Activated CD4-positive, alpha-beta memory T cell treated with anti-CD3 and anti-CD28 coated beads for 36 hours (primary cell): ENCODE results near the gene ADARB2. TPM values are rescaled to one million over a fixed set of nuclear protein-coding genes. Genes with fewer than 3 reads are reported as not detected.

Experiments used
- CTCF ChIA-PET: fragments of 350-600 bp; sonication (Branson Sonifier 250); formaldehyde crosslinking; loops from one replicate; lab custom pipeline; 2021; ENCODE audit warnings: antibody characterized with exemption, inconsistent platforms; lab: Charles Lee
- POLR2A ChIA-PET: fragments of 350-600 bp; sonication (Branson Sonifier 250); formaldehyde crosslinking; loops from one replicate; lab custom pipeline; 2021; ENCODE audit warnings: antibody characterized with exemption; lab: Charles Lee
- DNase-seq: peaks from one replicate; pipeline ENCODE4 v3.0.0-alpha.2; 2020
- H3K27ac Mint-ChIP-seq: one replicate; pipeline ENCODE4 v1.8.0; 2021; ENCODE audit warnings: mixed read lengths
- H3K27me3 Mint-ChIP-seq: one replicate; pipeline ENCODE4 v1.8.0; 2021; ENCODE audit warnings: mixed read lengths
- H3K36me3 Mint-ChIP-seq: one replicate; pipeline ENCODE4 v1.8.0; 2021; ENCODE audit warnings: mixed read lengths
- H3K4me1 Mint-ChIP-seq: one replicate; pipeline ENCODE4 v1.8.0; 2021; ENCODE audit warnings: low read depth, mixed read lengths
- H3K4me3 Mint-ChIP-seq: one replicate; pipeline ENCODE4 v1.8.0; 2021; ENCODE audit warnings: mild to moderate bottlenecking, mixed read lengths
- H3K9me3 Mint-ChIP-seq: one replicate; pipeline ENCODE4 v1.8.0; 2021; ENCODE audit warnings: mixed read lengths
- intact Hi-C: fragments of 100-400 bp; cut with micrococcal nuclease; formaldehyde crosslinking; loops from one replicate; pipeline ENCODE4 v1.15.1; 2023
- total RNA-seq, 2 experiments: library from RNA; stranded (reverse); gene quantifications; one replicate each; pipeline ENCODE4 v1.2.3, GENCODE V29; 2021

The ADARB2 gene
- total RNA-seq, 2 experiments from 2014 or later = 2.2 TPM

GRCh38 chr10:1208366-1209311, 528.7 kb downstream of the ADARB2 start:
- Mint-ChIP-seq H3K4me1 (no peaks in the 10 kb centered on the region), H3K9me3 (no peaks in the 10 kb centered on the region), H3K36me3 (no peaks in the 10 kb centered on the region), H3K27ac (no peak overlapping the region), H3K4me3 (no peak overlapping the region), H3K27me3 (no peaks in the 10 kb centered on the region)
- CTCF ChIA-PET = no interaction called here
- POLR2A ChIA-PET = no interaction called here
- intact Hi-C loops = no loop called here
- DNase-seq = no peak

GRCh38 chr10:1206601-1207000, 530.7 kb downstream of the ADARB2 start:
- Mint-ChIP-seq H3K9me3 (no peaks in the 10 kb centered on the region), H3K4me1 (no peaks in the 10 kb centered on the region), H3K36me3 (no peaks in the 10 kb centered on the region), H3K27ac (no peak overlapping the region), H3K27me3 (peaks cover 2% of the 10 kb centered on the region), H3K4me3 (no peak overlapping the region)
- intact Hi-C loops = no loop called here
- no peak for DNase-seq
- ChIA-PET CTCF (no interaction called here), POLR2A (no interaction called here)

GRCh38 chr10:1206101-1206500, 531.2 kb downstream of the ADARB2 start:
- H3K9me3 Mint-ChIP-seq = no peaks in the 10 kb centered on the region
- intact Hi-C loops = no loop called here
- no peaks in the 10 kb centered on the region for H3K4me1 Mint-ChIP-seq
- DNase-seq = no peak
- no peak overlapping the region for H3K4me3 Mint-ChIP-seq
- no peak overlapping the region for H3K27ac Mint-ChIP-seq
- ChIA-PET CTCF (no interaction called here), POLR2A (no interaction called here)
- H3K27me3 Mint-ChIP-seq = peaks cover 2% of the 10 kb centered on the region
- H3K36me3 Mint-ChIP-seq = no peaks in the 10 kb centered on the region

GRCh38 chr10:1205450-1206030, 531.8 kb downstream of the ADARB2 start:
- H3K4me3 Mint-ChIP-seq = no peak overlapping the region
- intact Hi-C loops = no loop called here
- no peak overlapping the region for H3K27ac Mint-ChIP-seq
- no peaks in the 10 kb centered on the region for H3K4me1 Mint-ChIP-seq
- H3K9me3 Mint-ChIP-seq = no peaks in the 10 kb centered on the region
- H3K27me3 Mint-ChIP-seq = peaks cover 2% of the 10 kb centered on the region
- CTCF ChIA-PET = no interaction called here
- POLR2A ChIA-PET = no interaction called here
- no peaks in the 10 kb centered on the region for H3K36me3 Mint-ChIP-seq
- DNase-seq = no peak

GRCh38 chr10:1204434-1205326, 532.6 kb downstream of the ADARB2 start:
- H3K27ac Mint-ChIP-seq = no peak overlapping the region
- DNase-seq = no peak
- POLR2A ChIA-PET = no interaction called here
- H3K4me3 Mint-ChIP-seq = no peak overlapping the region
- peaks cover 2% of the 10 kb centered on the region for H3K27me3 Mint-ChIP-seq
- CTCF ChIA-PET = no interaction called here
- no peaks in the 10 kb centered on the region for H3K4me1 Mint-ChIP-seq
- intact Hi-C loops = no loop called here
- no peaks in the 10 kb centered on the region for H3K9me3 Mint-ChIP-seq
- no peaks in the 10 kb centered on the region for H3K36me3 Mint-ChIP-seq

- H3K4me1 Mint-ChIP-seq = no peaks in the 10 kb centered on the region
- H3K27me3 Mint-ChIP-seq = peaks cover 2% of the 10 kb centered on the region
- ChIA-PET CTCF (no interaction called here), POLR2A (no interaction called here)
- no peaks in the 10 kb centered on the region for H3K9me3 Mint-ChIP-seq
- intact Hi-C loops = no loop called here
- DNase-seq = no peak
- H3K36me3 Mint-ChIP-seq = no peaks in the 10 kb centered on the region
- no peak overlapping the region for H3K4me3 Mint-ChIP-seq
- no peak overlapping the region for H3K27ac Mint-ChIP-seq
These were observed 533.6 kb downstream of the ADARB2 start for GRCh38 chr10:1203704-1204103.

- Mint-ChIP-seq H3K4me3 (no peak overlapping the region), H3K27ac (no peak overlapping the region), H3K36me3 (no peaks in the 10 kb centered on the region), H3K27me3 (peaks cover 2% of the 10 kb centered on the region), H3K9me3 (no peaks in the 10 kb centered on the region), H3K4me1 (no peaks in the 10 kb centered on the region)
- ChIA-PET POLR2A (no interaction called here), CTCF (no interaction called here)
- DNase-seq = no peak
- intact Hi-C loops = no loop called here
These were observed 534.1 kb downstream of the ADARB2 start for GRCh38 chr10:1203216-1203615.

GRCh38 chr10:1202343-1202742, 535.0 kb downstream of the ADARB2 start:
- ChIA-PET POLR2A (no interaction called here), CTCF (no interaction called here)
- DNase-seq = no peak

GRCh38 chr10:1200866-1201807, 536.2 kb downstream of the ADARB2 start:
- CTCF ChIA-PET = no interaction called here
- Mint-ChIP-seq H3K27me3 (peaks cover 2% of the 10 kb centered on the region), H3K36me3 (no peaks in the 10 kb centered on the region), H3K27ac (no peak overlapping the region), H3K9me3 (no peaks in the 10 kb centered on the region), H3K4me1 (no peaks in the 10 kb centered on the region), H3K4me3 (no peak overlapping the region)
- DNase-seq = no peak
- POLR2A ChIA-PET = no interaction called here
- intact Hi-C loops = no loop called here

More at GRCh38 chr10:1202343-1202742, 535.0 kb downstream of the ADARB2 start:
- no peaks in the 10 kb centered on the region for H3K4me1 Mint-ChIP-seq
- H3K9me3 Mint-ChIP-seq = no peaks in the 10 kb centered on the region
- intact Hi-C loops = no loop called here
- H3K4me3 Mint-ChIP-seq = no peak overlapping the region
- H3K27me3 Mint-ChIP-seq = peaks cover 2% of the 10 kb centered on the region
- no peaks in the 10 kb centered on the region for H3K36me3 Mint-ChIP-seq
- no peak overlapping the region for H3K27ac Mint-ChIP-seq

GRCh38 chr10:1199897-1200721, 537.2 kb downstream of the ADARB2 start:
- H3K36me3 Mint-ChIP-seq = no peaks in the 10 kb centered on the region
- CTCF ChIA-PET = no interaction called here
- no peaks in the 10 kb centered on the region for H3K4me1 Mint-ChIP-seq
- no peak overlapping the region for H3K4me3 Mint-ChIP-seq
- H3K27ac Mint-ChIP-seq = no peak overlapping the region
- H3K27me3 Mint-ChIP-seq = peaks cover 2% of the 10 kb centered on the region
- no peak for DNase-seq
- POLR2A ChIA-PET = no interaction called here
- intact Hi-C loops = no loop called here
- H3K9me3 Mint-ChIP-seq = no peaks in the 10 kb centered on the region

- CTCF ChIA-PET = no interaction called here
- H3K27ac Mint-ChIP-seq = no peak overlapping the region
These were observed 538.0 kb downstream of the ADARB2 start for GRCh38 chr10:1199345-1199673.

More at GRCh38 chr10:1199345-1199673, 538.0 kb downstream of the ADARB2 start:
- peaks cover 4% of the 10 kb centered on the region for H3K4me1 Mint-ChIP-seq
- no peaks in the 10 kb centered on the region for H3K36me3 Mint-ChIP-seq
- H3K27me3 Mint-ChIP-seq = peaks cover 2% of the 10 kb centered on the region
- intact Hi-C loops = no loop called here
- no peak overlapping the region for H3K4me3 Mint-ChIP-seq
- no peak for DNase-seq
- POLR2A ChIA-PET = no interaction called here
- H3K9me3 Mint-ChIP-seq = no peaks in the 10 kb centered on the region
